HepG2 (cell line): ENCODE data around the gene FBRSL1. TPM values are rescaled to one million over a fixed set of nuclear protein-coding genes. Genes with fewer than 3 reads are reported as not detected.

ENCODE experiments used
- ATAC-seq: fragments of 200-7000 bp; cut with Tn5 transposase; 3 replicates; pipeline ENCODE4 v1.9.1; 2020; ENCODE audit warnings: mild to moderate bottlenecking, moderate library complexity
- BruUV-seq: library from RNA; stranded (reverse); fragments of 400-500 nt; replicated peaks from 2 replicates; lab custom pipeline; 2021; lab: Mats Ljungman, UMichigan
- CTCF ChIA-PET: fragments of 300-600 bp; formaldehyde crosslinking; extraction: SDS; loops from one replicate; lab custom pipeline; 2021; ENCODE audit warnings: low total read pairs, inconsistent platforms, low intra/inter-chr PET ratio; lab: Yijun Ruan, JAX
- POLR2A ChIA-PET: fragments of 350-600 bp; sonication (Branson Sonifier 250); formaldehyde crosslinking; loops from one replicate; lab custom pipeline; 2020; ENCODE audit warnings: antibody characterized with exemption, inconsistent platforms; lab: Yijun Ruan, JAX
- DNase-seq: peaks from one replicate; pipeline ENCODE4 v3.0.0-alpha.2; 2015; ENCODE audit warnings: low spot score
- FAIRE-seq: peaks from 3 replicates; lab custom pipeline; 2011; peaks lifted over from hg19 to GRCh38; lab: Jason Lieb, UNC
- H2AFZ ChIP-seq: one replicate; pipeline ENCODE4 v1.6.1; 2011; ENCODE audit warnings: low read length, inconsistent platforms
- H3K27ac ChIP-seq: fragments of 300-600 bp; 3 replicates; pipeline ENCODE4 v1.8.0; 2011; ENCODE audit warnings: mixed run types, mild to moderate bottlenecking, mixed read lengths, low read length, inconsistent platforms; ENCODE audit not compliant: insufficient read depth; ENCODE audit errors: extremely low read length
- H3K27me3 ChIP-seq, 2 experiments: fragments of 200-600 bp in 1 of 2; 2 replicates in 1 of 2; 3 replicates in 1 of 2; pipeline versions ENCODE4 v1.6.0 to v1.8.0; 2011; ENCODE audit warnings: low read length in 2 of 2, mild to moderate bottlenecking in 2 of 2, moderate library complexity in 2 of 2, inconsistent platforms in 1 of 2; ENCODE audit not compliant: insufficient read depth in 2 of 2, control insufficient read depth in 1 of 2
- H3K36me3 ChIP-seq, 2 experiments: fragments of 200-600 bp in 1 of 2; replicated peaks in 1 of 2; 2 replicates in 1 of 2; 3 replicates in 1 of 2; pipeline versions ENCODE4 v1.5.1 to v1.8.0; 2011; ENCODE audit warnings: low read length in 2 of 2, inconsistent platforms in 1 of 2; ENCODE audit not compliant: insufficient read depth in 2 of 2, control insufficient read depth in 1 of 2
- H3K4me1 ChIP-seq: 2 replicates; pipeline ENCODE4 v1.5.1; 2012; ENCODE audit warnings: low read length, inconsistent platforms; ENCODE audit not compliant: insufficient read depth
- H3K4me2 ChIP-seq: 2 replicates; pipeline ENCODE4 v1.6.0; 2011; ENCODE audit warnings: low read depth, low read length, inconsistent platforms
- H3K4me3 ChIP-seq, 3 experiments: fragments of 200-600 bp in 1 of 3; sonication (generic), shearing (Covaris generic) in 1 of 3; replicated peaks in 1 of 3; 2 replicates each; pipeline ENCODE4 v1.5.1; 2011 to 2016; ENCODE audit warnings: low read length in 3 of 3, inconsistent platforms in 2 of 3, low read depth in 2 of 3, mild to moderate bottlenecking in 2 of 3, control low read depth in 1 of 3, mixed read lengths in 1 of 3; ENCODE audit not compliant: insufficient read depth in 1 of 3
- H3K79me2 ChIP-seq: one replicate; pipeline ENCODE4 v1.6.1; 2011; ENCODE audit warnings: low read length, inconsistent platforms; ENCODE audit not compliant: insufficient read depth
- H3K9ac ChIP-seq: 2 replicates; pipeline ENCODE4 v1.6.0; 2011; ENCODE audit warnings: mild to moderate bottlenecking, low read depth, low read length, inconsistent platforms; ENCODE audit not compliant: insufficient read depth
- H3K9me3 ChIP-seq: 2 replicates; pipeline ENCODE4 v1.5.1; 2012; ENCODE audit warnings: mild to moderate bottlenecking, low read length
- H4K20me1 ChIP-seq: 2 replicates; pipeline ENCODE4 v1.6.0; 2011; ENCODE audit warnings: inconsistent platforms, mild to moderate bottlenecking, low read length, moderate library complexity; ENCODE audit not compliant: insufficient read depth
- BORCS8-MEF2B ChIP-seq: sonication (generic); formaldehyde crosslinking; IDR thresholded peaks from 2 replicates; pipeline ENCODE4 v1.8.0; 2022; ENCODE audit warnings: mild to moderate bottlenecking, missing genetic modification reagents
- EEA1 ChIP-seq: sonication (generic); formaldehyde crosslinking; IDR thresholded peaks from 2 replicates; pipeline ENCODE4 v1.5.1; 2020; ENCODE audit warnings: mild to moderate bottlenecking, missing genetic modification reagents, borderline replicate concordance
- FOXC1 ChIP-seq: sonication (generic); formaldehyde crosslinking; IDR thresholded peaks from 2 replicates; pipeline ENCODE4 v1.8.0; 2022; ENCODE audit warnings: mild to moderate bottlenecking, missing genetic modification reagents, borderline replicate concordance
- FOXP1 ChIP-seq, 2 experiments: fragments of 450-650 bp in 1 of 2; IDR thresholded peaks; 2 replicates each; pipeline ENCODE4 v1.6.1; 2017 to 2018; ENCODE audit warnings: antibody characterized with exemption in 1 of 2
- HES4 ChIP-seq: sonication (generic); formaldehyde crosslinking; IDR thresholded peaks from 2 replicates; pipeline ENCODE4 v1.9.0; 2021; ENCODE audit warnings: mild to moderate bottlenecking, missing genetic modification reagents, borderline replicate concordance
- HHEX ChIP-seq: IDR thresholded peaks from 2 replicates; pipeline ENCODE4 v1.6.1; 2016; ENCODE audit warnings: control low read depth
- KDM1A ChIP-seq: IDR thresholded peaks from 2 replicates; pipeline ENCODE4 v1.6.1; 2016; ENCODE audit warnings: missing compliant biosample characterization
- KLF11 ChIP-seq: IDR thresholded peaks from 2 replicates; pipeline ENCODE4 v1.6.1; 2016; ENCODE audit warnings: missing compliant biosample characterization
- ZBTB8A ChIP-seq: sonication (generic); formaldehyde crosslinking; IDR thresholded peaks from 2 replicates; pipeline ENCODE4 v1.4.0; 2020; ENCODE audit warnings: mild to moderate bottlenecking, low read depth, missing genetic modification reagents, borderline replicate concordance
- ZKSCAN5 ChIP-seq: sonication (generic); formaldehyde crosslinking; IDR thresholded peaks from 2 replicates; pipeline ENCODE4 v1.5.1; 2020; ENCODE audit warnings: mild to moderate bottlenecking, missing genetic modification reagents
- ZNF367 ChIP-seq: sonication (generic); formaldehyde crosslinking; IDR thresholded peaks from 2 replicates; pipeline ENCODE4 v1.4.0; 2020; ENCODE audit warnings: missing genetic modification reagents, borderline replicate concordance
- ZNF605 ChIP-seq: sonication (generic); formaldehyde crosslinking; IDR thresholded peaks from 2 replicates; pipeline ENCODE4 v1.8.0; 2022; ENCODE audit warnings: mild to moderate bottlenecking, missing genetic modification reagents
- ZNF678 ChIP-seq: sonication (generic); formaldehyde crosslinking; IDR thresholded peaks from 2 replicates; pipeline ENCODE4 v1.4.0; 2020; ENCODE audit warnings: mild to moderate bottlenecking, missing genetic modification reagents
- ZNF772 ChIP-seq: sonication (generic); formaldehyde crosslinking; IDR thresholded peaks from 2 replicates; pipeline ENCODE4 v1.5.0; 2020; ENCODE audit warnings: mild to moderate bottlenecking, missing genetic modification reagents
- ZNF773 ChIP-seq: sonication (generic); formaldehyde crosslinking; IDR thresholded peaks from 2 replicates; pipeline ENCODE4 v1.4.0; 2020; ENCODE audit warnings: missing genetic modification reagents, borderline replicate concordance
- WGBS: methylation state at CpG from one replicate; pipeline ENCODE4 v1.1.6; 2017; ENCODE audit warnings: low lambda C conversion rate; 5-methylcytosine and 5-hydroxymethylcytosine counted together
- in situ Hi-C: cut with HindIII; loops from 2 replicates; pipeline ENCODE4 v1.10.0; 2017; ENCODE audit warnings: low pct_unique_long_range_greater_than_20kb; ENCODE audit not compliant: extremely low pct_ligation_motif_present
- intact Hi-C: fragments of 100-400 bp; cut with micrococcal nuclease; formaldehyde crosslinking; loops from one replicate; pipeline ENCODE4 v1.10.0; 2022; ENCODE audit not compliant: unreplicated experiment
- polyA plus RNA-seq, 8 experiments: library from polyadenylated mRNA; depleted of rRNA in 3 of 8; stranded (reverse) in 7 of 8; unstranded in 1 of 8; fragments of >200 nt; fragmentation: Illumina TruSeq in 4 of 8; extraction: Trizol in 4 of 8; gene quantifications; 2 replicates each; pipeline versions ENCODE4 v1.2.1 to v1.2.3, GENCODE V29; 2011 to 2016; ENCODE audit warnings: low read depth in 4 of 8, missing spikeins in 1 of 8, mixed read lengths in 1 of 8; ENCODE audit not compliant: insufficient read depth in 1 of 8
- total RNA-seq, 5 experiments: library from RNA; depleted of rRNA; stranded (reverse); fragments of >200 nt; fragmentation: Illumina TruSeq; extraction: Trizol; gene quantifications; 2 replicates each; pipeline ENCODE4 v1.2.3, GENCODE V29; 2016; ENCODE audit warnings: low read depth in 1 of 5
- TF ChIP-seq, protein P1 (sequence below): sonication (generic); formaldehyde crosslinking; IDR thresholded peaks from 2 replicates; pipeline ENCODE4 v1.8.1; 2023; ENCODE audit warnings: missing genetic modification reagents, inconsistent platforms, borderline replicate concordance
- TF ChIP-seq, protein P2 (sequence below): sonication (generic); formaldehyde crosslinking; IDR thresholded peaks from 2 replicates; pipeline ENCODE4 v1.4.0; 2020; ENCODE audit warnings: missing genetic modification reagents, borderline replicate concordance

The FBRSL1 gene
- total and polyA plus RNA-seq, 2 of the 13 experiments (the other 11 are each of a cell fraction or from before 2014, with no cell fraction given), result 3.6 to 7.9 TPM

DNA sequence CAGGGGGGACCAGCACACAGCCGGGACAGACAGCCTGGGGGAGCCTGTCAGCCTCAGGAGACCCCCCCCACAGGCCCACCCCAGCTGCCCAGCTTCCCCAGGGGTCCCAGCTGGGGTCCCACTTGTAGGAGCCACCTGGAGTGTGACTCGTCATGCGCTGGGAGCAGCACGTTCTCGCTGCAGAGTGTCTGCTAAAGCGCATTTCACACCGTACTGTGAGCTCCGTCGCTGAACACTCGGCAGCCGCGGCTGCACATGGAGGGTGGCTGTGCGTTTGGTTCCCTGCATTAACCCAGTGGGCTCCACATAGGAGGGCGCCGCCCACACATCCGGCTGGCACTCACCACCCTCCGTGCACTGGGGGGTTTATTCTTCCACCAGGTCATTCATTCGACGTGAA is 56.7 kb downstream of the FBRSL1 start:
- in situ Hi-C loops (no loop called here), intact Hi-C loops (no loop called here)
- Histone ChIP-seq H3K27me3 (no peaks in the 10 kb centered on the region; a peak in 1 of 5 replicates), H3K4me3 (no peak overlapping the region), H3K36me3 (no peaks in the 10 kb centered on the region), H3K4me1 (no peaks in the 10 kb centered on the region), H3K79me2 (no peaks in the 10 kb centered on the region), H3K9me3 (no peaks in the 10 kb centered on the region), H4K20me1 (peaks cover 6% of the 10 kb centered on the region; the same call in 1 of the 2 replicates), H2AFZ (no peak overlapping the region), H3K9ac (no peak overlapping the region), H3K4me2 (no peak overlapping the region), H3K27ac (no peak overlapping the region)
- CTCF ChIA-PET, result no interaction called here
- ATAC-seq (no peak), FAIRE-seq (no peak), DNase-seq (no peak)
- WGBS, result 96% methylated on average over 17 of the region's 19 CpGs
- POLR2A ChIA-PET, result no interaction called here
- TF ChIP-seq FOXP1 (IDR thresholded peaks at IDR 0.05) (no peak), FOXP1 (CRISPR knock-in tag; IDR thresholded peaks at IDR 0.05) (no peak), FOXC1 (CRISPR knock-in tag) (no peak), ZNF772 (CRISPR knock-in tag) (no peak), ZKSCAN5 (CRISPR knock-in tag) (no peak), ZNF678 (no peak)
- BruUV-seq, result no TSS peak

DNA sequence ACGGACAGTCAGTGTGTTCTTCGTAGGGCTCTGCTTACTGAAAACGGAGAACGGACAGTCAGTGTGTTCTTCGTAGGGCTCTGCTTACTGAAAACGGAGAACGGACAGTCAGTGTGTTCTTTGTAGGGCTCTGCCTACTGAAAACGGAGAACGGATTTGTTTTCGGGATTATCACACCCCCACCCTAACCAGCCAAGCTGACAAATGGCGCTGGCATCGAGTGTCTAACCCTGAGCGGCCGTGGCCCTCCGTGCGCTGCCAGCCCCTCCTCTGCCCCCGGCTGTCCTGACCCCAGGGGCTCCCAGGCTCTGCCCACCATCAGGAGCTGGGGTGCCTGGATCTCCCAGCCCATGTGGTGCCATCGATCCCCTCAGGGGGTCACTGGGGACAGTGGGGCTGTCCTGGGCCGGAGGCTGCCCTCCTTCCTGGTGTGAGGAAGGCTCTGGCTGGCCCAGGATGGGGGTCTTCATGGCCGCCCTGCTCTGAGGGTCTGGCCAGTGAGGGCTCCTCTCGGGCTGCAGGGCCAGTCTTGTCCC is 57.3 kb downstream of the FBRSL1 start:
- no peak for ATAC-seq
- Histone ChIP-seq H3K27ac (no peak overlapping the region), H3K27me3 (no peaks in the 10 kb centered on the region; a peak in 1 of 5 replicates), H3K36me3 (no peaks in the 10 kb centered on the region), H3K79me2 (no peaks in the 10 kb centered on the region), H3K9ac (no peak overlapping the region), H2AFZ (no peak overlapping the region), H3K4me1 (no peaks in the 10 kb centered on the region), H3K4me3 (no peak overlapping the region), H3K4me2 (no peak overlapping the region), H4K20me1 (peaks cover 4% of the 10 kb centered on the region; the same call in 1 of the 2 replicates), H3K9me3 (no peaks in the 10 kb centered on the region)
- ChIA-PET POLR2A (no interaction called here), CTCF (no interaction called here)
- WGBS, result 98% methylated on average over 12 of the region's 21 CpGs
- no TSS peak for BruUV-seq
- no peak for DNase-seq
- no peak for FAIRE-seq
- in situ Hi-C loops (no loop called here), intact Hi-C loops (no loop called here)
- TF ChIP-seq HES4 (no peak), KDM1A (CRISPR knock-in tag) (no peak), EEA1 (CRISPR knock-in tag) (no peak), ZBTB8A (CRISPR knock-in tag) (no peak), ZNF367 (CRISPR knock-in tag) (no peak), KLF11 (CRISPR knock-in tag) (no peak), ZNF605 (CRISPR knock-in tag) (no peak), BORCS8-MEF2B (CRISPR knock-in tag) (no peak), ZNF773 (CRISPR knock-in tag) (no peak), HHEX (CRISPR knock-in tag) (no peak)
- TF ChIP-seq, protein P1, sequence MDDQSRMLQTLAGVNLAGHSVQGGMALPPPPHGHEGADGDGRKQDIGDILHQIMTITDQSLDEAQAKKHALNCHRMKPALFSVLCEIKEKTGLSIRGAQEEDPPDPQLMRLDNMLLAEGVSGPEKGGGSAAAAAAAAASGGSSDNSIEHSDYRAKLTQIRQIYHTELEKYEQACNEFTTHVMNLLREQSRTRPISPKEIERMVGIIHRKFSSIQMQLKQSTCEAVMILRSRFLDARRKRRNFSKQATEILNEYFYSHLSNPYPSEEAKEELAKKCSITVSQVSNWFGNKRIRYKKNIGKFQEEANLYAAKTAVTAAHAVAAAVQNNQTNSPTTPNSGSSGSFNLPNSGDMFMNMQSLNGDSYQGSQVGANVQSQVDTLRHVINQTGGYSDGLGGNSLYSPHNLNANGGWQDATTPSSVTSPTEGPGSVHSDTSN (CRISPR knock-in tag), result no peak
- TF ChIP-seq, protein P2, sequence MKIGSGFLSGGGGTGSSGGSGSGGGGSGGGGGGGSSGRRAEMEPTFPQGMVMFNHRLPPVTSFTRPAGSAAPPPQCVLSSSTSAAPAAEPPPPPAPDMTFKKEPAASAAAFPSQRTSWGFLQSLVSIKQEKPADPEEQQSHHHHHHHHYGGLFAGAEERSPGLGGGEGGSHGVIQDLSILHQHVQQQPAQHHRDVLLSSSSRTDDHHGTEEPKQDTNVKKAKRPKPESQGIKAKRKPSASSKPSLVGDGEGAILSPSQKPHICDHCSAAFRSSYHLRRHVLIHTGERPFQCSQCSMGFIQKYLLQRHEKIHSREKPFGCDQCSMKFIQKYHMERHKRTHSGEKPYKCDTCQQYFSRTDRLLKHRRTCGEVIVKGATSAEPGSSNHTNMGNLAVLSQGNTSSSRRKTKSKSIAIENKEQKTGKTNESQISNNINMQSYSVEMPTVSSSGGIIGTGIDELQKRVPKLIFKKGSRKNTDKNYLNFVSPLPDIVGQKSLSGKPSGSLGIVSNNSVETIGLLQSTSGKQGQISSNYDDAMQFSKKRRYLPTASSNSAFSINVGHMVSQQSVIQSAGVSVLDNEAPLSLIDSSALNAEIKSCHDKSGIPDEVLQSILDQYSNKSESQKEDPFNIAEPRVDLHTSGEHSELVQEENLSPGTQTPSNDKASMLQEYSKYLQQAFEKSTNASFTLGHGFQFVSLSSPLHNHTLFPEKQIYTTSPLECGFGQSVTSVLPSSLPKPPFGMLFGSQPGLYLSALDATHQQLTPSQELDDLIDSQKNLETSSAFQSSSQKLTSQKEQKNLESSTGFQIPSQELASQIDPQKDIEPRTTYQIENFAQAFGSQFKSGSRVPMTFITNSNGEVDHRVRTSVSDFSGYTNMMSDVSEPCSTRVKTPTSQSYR, result no peak
